Parathyroid adenoma (tissue), 2 donors: ENCODE data around the gene DBF4.

Experiments used
- H2AFZ ChIP-seq: fragments of 300-600 bp; sonication (generic); one replicate; pipeline ENCODE4 v1.7.0; 2017; ENCODE audit warnings: antibody characterized with exemption, mild to moderate bottlenecking
- H3K27ac ChIP-seq: fragments of 300-600 bp; sonication (generic); one replicate; pipeline ENCODE4 v1.7.0; 2017
- H3K27me3 ChIP-seq: fragments of 300-600 bp; sonication (generic); one replicate; pipeline ENCODE4 v1.7.0; 2017; ENCODE audit warnings: low read length; ENCODE audit not compliant: control insufficient read depth, insufficient read depth
- H3K36me3 ChIP-seq: fragments of 300-600 bp; sonication (generic); one replicate; pipeline ENCODE4 v1.7.0; 2017; ENCODE audit warnings: low read length; ENCODE audit not compliant: control insufficient read depth, insufficient read depth
- H3K4me1 ChIP-seq: fragments of 300-600 bp; sonication (generic); one replicate; pipeline ENCODE4 v1.7.0; 2017; ENCODE audit warnings: control low read depth
- H3K4me2 ChIP-seq: fragments of 300-600 bp; sonication (generic); one replicate; pipeline ENCODE4 v1.7.0; 2017; ENCODE audit warnings: low read length
- H3K4me3 ChIP-seq: fragments of 300-600 bp; sonication (generic); one replicate; pipeline ENCODE4 v1.7.0; 2017; ENCODE audit warnings: low read depth, low read length
- H3K79me2 ChIP-seq: fragments of 300-600 bp; sonication (generic); one replicate; pipeline ENCODE4 v1.7.0; 2017; ENCODE audit warnings: control low read depth
- H3K9ac ChIP-seq: fragments of 300-600 bp; sonication (generic); one replicate; pipeline ENCODE4 v1.7.0; 2017; ENCODE audit warnings: mild to moderate bottlenecking
- H3K9me3 ChIP-seq: fragments of 300-600 bp; sonication (generic); one replicate; pipeline ENCODE4 v1.7.0; 2017; ENCODE audit warnings: low read length; ENCODE audit not compliant: control insufficient read depth
- CTCF ChIP-seq: fragments of 300-600 bp; sonication (generic); IDR thresholded peaks from one replicate; pipeline ENCODE4 v1.7.0; 2017; ENCODE audit warnings: antibody characterized with exemption, mild to moderate bottlenecking
- donor health status: primary hyperparathyroidism.

The DBF4 gene

GRCh38 chr7:87875151-87876039, 898 bp upstream of the DBF4 start:
- Histone ChIP-seq H3K79me2 (peaks cover 11% of the 10 kb centered on the region), H3K9me3 (no peaks in the 10 kb centered on the region), H3K27ac (peak overlapping the region; percentile 76), H3K27me3 (no peaks in the 10 kb centered on the region), H3K4me3 (peak overlapping the region; percentile 82), H2AFZ (peak overlapping the region; percentile 96), H3K4me1 (no peaks in the 10 kb centered on the region), H3K9ac (peak overlapping the region; percentile 59), H3K36me3 (no peaks in the 10 kb centered on the region), H3K4me2 (peak overlapping the region; percentile 87)
- TF ChIP-seq CTCF: no peak

GRCh38 chr7:87876869-87877234, 559 bp downstream of the DBF4 start:
- no peak for TF ChIP-seq CTCF

GRCh38 chr7:87877366-87878040, 1.2 kb downstream of the DBF4 start:
- Histone ChIP-seq H3K9me3 (no peaks in the 10 kb centered on the region), H3K27me3 (no peaks in the 10 kb centered on the region), H3K4me2 (peak overlapping the region; percentile 87), H3K27ac (peak overlapping the region; percentile 76), H3K4me3 (peak overlapping the region; percentile 82), H3K79me2 (peaks cover 15% of the 10 kb centered on the region), H3K9ac (no peak overlapping the region), H3K4me1 (no peaks in the 10 kb centered on the region), H2AFZ (peak overlapping the region; percentile 96), H3K36me3 (no peaks in the 10 kb centered on the region)
- TF ChIP-seq CTCF: no peak

More at GRCh38 chr7:87876869-87877234, 559 bp downstream of the DBF4 start:
- Histone ChIP-seq H3K4me3 (peak overlapping the region; percentile 82), H2AFZ (peak overlapping the region; percentile 96), H3K27ac (peak overlapping the region; percentile 76), H3K27me3 (no peaks in the 10 kb centered on the region), H3K36me3 (no peaks in the 10 kb centered on the region), H3K9me3 (no peaks in the 10 kb centered on the region), H3K79me2 (peaks cover 15% of the 10 kb centered on the region), H3K4me2 (peak overlapping the region; percentile 87), H3K9ac (peak overlapping the region; percentile 21), H3K4me1 (no peaks in the 10 kb centered on the region)

- H3K4me2 ChIP-seq: no peak overlapping the region
- no peak overlapping the region for H2AFZ ChIP-seq
- no peak for TF ChIP-seq CTCF
- H3K27ac ChIP-seq: no peak overlapping the region
- H3K27me3 ChIP-seq: no peaks in the 10 kb centered on the region
- H3K36me3 ChIP-seq: no peaks in the 10 kb centered on the region
- no peaks in the 10 kb centered on the region for H3K9me3 ChIP-seq
- peaks cover 15% of the 10 kb centered on the region for H3K79me2 ChIP-seq
- H3K9ac ChIP-seq: no peak overlapping the region
- no peak overlapping the region for H3K4me3 ChIP-seq
- no peaks in the 10 kb centered on the region for H3K4me1 ChIP-seq
Measured at GRCh38 chr7:87878208-87878735, 2.0 kb downstream of the DBF4 start.
